ENCODE results near the gene RBMXL2.

RBMXL2 gene

GRCh38 chr11:7088921-7089320 lies at the start of gene RBMXL2:
RBMXL2 (plus strand) TSS chr11:7088998; CDS start chr11:7089121, 123 bp downstream.
- no peak for DNase-seq (ENCODE audit: low spot score)

GRCh38 chr11:7046474-7047175 lies 42.2 kb upstream of the RBMXL2 start:
- DNase-seq (ENCODE audit: low spot score) = peak; percentile 8

GRCh38 chr11:7050191-7050590 lies 38.6 kb upstream of the RBMXL2 start:
- no peak for DNase-seq (ENCODE audit: low spot score)

- DNase-seq (ENCODE audit: low spot score) = no peak
Measured at GRCh38 chr11:7056828-7057513, 31.8 kb upstream of the RBMXL2 start.

GRCh38 chr11:7057641-7058040 lies 31.2 kb upstream of the RBMXL2 start:
- DNase-seq (ENCODE audit: low spot score) = no peak

GRCh38 chr11:7060868-7061267 lies 27.9 kb upstream of the RBMXL2 start:
- DNase-seq (ENCODE audit: low spot score) = peak; percentile 5

- DNase-seq (ENCODE audit: low spot score) = no peak
Measured at GRCh38 chr11:7062534-7062933, 26.3 kb upstream of the RBMXL2 start.

- no peak for DNase-seq (ENCODE audit: low spot score)
Measured at GRCh38 chr11:7072401-7073028, 16.3 kb upstream of the RBMXL2 start.

- peak; percentile 15 for DNase-seq (ENCODE audit: low spot score)
Measured at GRCh38 chr11:7077101-7077500, 11.7 kb upstream of the RBMXL2 start.

GRCh38 chr11:7079545-7080135 lies 9.2 kb upstream of the RBMXL2 start:
- no peak for DNase-seq (ENCODE audit: low spot score)

- no peak for DNase-seq (ENCODE audit: low spot score)
Measured at GRCh38 chr11:7080900-7081299, 7.9 kb upstream of the RBMXL2 start.

GRCh38 chr11:7081441-7081840 lies 7.4 kb upstream of the RBMXL2 start:
- no peak for DNase-seq (ENCODE audit: low spot score)

- DNase-seq (ENCODE audit: low spot score) = no peak
Measured at GRCh38 chr11:7089328-7090251, 792 bp downstream of the RBMXL2 start.

GRCh38 chr11:7098235-7098832 lies 9.5 kb downstream of the RBMXL2 start:
- peak; percentile 69 for DNase-seq (ENCODE audit: low spot score)

- no peak for DNase-seq (ENCODE audit: low spot score)
Measured at GRCh38 chr11:7115780-7116179, 27.0 kb downstream of the RBMXL2 start.

- DNase-seq (ENCODE audit: low spot score) = no peak
Measured at GRCh38 chr11:7116370-7116769, 27.6 kb downstream of the RBMXL2 start.

- no peak for DNase-seq (ENCODE audit: low spot score)
Measured at GRCh38 chr11:7138051-7138450, 49.3 kb downstream of the RBMXL2 start.

Data from GM03348 (cell line).